ENCODE measurements around the gene STPG2.
"Not testable (repeated sequence)": the region's sequence is repeated elsewhere in the genome, so short reads cannot be mapped to it uniquely, and the experiment has no call there.

The STPG2 gene

DNA sequence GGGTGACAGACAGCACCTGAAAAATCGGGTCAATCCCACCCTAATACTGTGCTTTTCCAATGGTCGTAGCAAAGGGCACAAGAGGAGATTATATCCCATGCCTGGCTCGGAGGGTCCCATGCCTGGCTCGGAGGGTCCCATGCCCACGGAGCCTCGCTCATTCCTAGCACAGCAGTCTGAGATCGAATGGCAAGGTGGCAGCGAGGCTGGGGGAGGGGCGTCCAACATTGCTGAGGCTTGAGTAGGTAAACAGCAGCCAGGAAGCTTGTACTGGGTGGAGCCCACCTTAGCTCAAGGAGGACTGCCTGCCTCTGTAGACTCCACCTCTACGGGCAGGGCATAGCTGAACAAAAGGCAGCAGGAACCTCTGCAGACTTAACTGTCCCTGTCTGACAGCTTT is 365.1 kb downstream of the STPG2 start:
- no peak for DNase-seq

DNA sequence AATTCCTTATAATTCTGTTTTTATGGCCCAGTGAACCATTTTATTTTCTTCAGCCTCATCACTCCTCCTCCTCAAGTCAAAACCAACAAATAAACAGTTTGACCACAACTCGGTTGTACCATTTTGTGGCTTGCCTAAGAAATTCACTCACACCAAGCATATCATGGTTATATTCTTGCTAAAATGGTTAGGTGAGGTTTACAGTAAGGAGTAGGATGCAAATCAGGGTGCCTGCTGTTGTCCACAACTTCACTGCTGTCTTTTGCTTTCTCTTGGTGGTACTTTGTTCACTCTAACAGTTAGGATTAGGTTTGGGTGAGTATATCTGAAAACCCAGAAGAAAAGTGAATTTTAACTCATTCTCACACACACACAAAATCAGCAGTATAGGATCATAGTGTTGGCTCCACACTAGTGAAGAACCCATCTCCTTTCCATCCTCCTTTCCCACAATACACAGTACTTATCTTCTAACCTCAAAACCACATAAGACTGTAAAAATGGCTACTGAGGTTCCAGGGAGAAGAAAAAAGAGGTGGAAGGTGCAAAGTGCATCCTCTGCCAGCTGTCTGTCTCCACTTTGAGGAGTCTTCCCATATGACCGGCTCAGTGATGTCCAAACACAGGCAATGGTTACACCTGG is 368.8 kb downstream of the STPG2 start:
- DNase-seq: no peak

DNA sequence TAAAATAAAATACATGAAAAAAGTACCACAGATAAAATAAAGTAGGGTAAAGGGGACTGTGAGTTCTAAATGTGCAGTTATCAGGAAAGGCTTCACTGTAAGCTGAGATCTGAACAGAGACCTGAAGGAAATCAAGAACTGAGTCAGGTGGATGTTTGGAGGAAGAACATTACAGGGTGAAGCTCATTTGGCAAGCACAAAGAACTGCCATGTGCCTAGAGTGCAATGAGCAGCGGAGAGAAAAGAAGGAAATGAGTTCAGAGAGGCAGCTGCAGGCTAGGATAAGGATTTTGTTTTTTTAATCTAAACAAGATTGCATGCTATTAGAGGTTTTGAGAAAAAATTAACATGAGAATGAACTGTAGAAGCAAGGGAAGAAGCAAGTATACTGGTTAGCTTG is 373.1 kb downstream of the STPG2 start:
- no peak for DNase-seq

DNA sequence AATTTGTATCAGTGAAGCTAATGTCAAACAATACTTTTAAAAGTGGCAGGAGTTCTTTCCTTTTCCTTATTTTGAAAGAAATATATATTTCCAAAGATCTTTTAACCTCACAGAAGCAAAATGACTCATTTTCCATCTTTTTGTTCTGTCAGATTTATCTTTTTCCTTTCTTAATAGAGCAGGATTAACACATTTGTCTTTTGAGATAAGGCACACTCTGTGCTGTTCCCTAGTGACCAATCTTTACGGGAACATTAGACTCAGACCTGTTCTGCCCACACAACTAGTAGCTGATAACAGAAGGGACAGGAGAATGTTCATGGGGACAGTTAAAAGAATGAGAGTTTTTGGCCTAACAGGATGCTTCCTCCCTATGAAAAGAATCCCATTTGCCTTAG is 381.2 kb downstream of the STPG2 start:
- no peak for DNase-seq

DNA sequence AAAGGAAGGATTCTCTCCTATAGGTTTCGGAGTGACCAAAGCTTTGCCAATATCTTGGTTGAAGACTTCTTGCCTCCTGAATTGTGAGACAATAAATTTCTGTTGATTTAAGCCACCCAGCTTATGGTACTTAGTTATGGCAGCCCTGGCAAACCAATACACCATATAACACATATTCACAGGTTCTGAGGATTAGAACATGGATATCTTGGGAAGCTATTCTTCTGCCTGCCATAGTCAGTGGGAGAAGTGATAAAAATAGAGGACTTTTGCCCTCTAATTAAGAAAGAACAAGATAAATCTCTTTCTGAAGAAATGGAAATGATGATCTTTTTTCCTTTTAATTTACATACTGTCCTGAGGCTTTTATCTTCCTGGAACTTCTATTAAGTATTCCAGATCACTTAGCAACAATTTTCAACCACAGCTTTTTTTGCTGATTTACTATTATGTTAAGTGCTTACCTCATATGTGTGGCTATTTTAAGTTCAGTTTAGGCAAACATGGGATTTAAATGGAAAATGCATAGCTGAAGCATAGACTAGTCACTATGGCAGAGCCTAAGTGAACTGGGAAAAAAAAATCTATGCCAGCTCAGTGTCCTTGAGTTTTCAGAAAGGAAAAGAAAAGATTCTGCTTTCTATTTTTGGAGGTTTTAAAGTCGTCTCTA is 381.7 kb downstream of the STPG2 start:
- DNase-seq: no peak

DNA sequence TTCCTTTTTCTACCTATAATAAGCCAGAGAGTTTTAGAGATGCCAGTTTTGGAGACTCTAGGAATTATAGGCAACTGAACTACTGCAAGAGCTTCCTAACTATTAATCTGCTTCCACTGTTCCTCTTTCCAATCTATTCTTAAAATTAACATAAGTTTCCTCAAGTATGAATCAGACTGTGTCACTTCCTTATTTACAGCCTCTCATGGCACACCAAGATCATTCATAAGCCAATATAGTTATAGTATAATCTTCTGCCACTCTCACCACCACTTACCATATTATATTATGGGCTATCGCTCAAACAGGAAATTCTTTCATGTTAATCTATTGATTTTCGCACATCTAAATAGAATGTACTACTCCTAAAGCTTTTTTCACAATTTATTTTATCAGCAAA is 383.5 kb downstream of the STPG2 start:
- DNase-seq: no peak

DNA sequence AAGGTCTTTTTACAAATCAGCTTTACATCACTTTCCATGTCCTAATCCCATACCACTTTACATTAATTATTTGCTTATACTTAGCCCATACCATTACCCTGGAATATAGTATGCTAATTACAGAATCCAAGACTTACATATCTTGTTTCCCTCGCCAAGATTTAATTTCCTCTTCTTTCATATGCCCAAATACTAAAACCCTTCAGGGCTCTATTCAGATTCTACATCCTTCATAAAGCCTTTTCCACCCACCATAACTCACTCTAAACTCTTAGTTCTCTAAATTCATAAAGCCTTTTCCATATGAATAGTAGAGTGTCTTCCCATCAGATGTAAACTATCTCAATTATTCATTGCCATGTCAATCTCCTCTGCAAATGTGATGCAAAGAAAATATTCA is 390.7 kb downstream of the STPG2 start:
- no peak for DNase-seq

DNA sequence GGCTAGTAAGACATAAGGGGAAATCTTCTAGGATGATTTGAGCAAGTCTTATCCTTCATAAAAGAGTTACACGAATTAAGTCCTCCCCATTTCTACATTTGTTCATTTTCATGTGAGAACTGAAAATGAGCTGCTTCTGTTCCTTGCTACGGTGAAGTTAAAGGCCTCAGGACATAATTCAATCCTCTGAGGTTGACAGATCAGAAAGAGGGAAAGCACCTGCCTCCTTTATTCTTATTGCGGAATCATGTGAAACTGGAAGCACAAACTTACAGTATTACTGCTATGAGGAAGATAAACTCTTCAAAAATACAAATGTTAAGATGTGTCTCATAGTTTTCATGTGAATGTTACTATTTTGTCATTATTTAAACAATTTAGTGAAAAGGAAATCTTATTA is 395.3 kb downstream of the STPG2 start:
- DNase-seq: no peak

DNA sequence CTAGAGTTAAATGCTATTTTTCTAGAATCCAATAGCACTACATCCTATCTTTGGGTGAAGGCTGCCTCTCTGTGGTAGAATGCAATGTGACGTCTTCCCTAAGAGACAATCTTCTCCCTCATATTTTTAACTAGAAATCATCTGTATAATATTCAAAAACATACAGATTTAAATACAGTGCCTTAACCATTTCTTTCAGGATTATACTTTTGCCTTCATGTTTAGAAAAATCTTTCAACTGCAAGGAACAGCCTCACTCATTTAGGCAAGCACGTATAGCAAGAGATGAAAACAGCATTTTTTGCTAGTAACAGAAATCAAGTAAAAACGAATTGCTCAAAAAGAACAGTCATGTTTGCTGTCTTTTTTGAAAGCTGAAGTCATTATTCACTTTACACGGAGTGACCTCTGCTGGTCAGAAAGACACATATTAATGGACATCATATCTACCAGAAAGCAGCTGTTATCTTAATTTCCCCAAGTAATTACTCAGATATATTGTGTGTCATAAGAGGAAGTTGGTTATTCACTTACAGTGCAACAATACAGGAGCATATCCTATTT is 422.3 kb downstream of the STPG2 start:
- DNase-seq: no peak

DNA sequence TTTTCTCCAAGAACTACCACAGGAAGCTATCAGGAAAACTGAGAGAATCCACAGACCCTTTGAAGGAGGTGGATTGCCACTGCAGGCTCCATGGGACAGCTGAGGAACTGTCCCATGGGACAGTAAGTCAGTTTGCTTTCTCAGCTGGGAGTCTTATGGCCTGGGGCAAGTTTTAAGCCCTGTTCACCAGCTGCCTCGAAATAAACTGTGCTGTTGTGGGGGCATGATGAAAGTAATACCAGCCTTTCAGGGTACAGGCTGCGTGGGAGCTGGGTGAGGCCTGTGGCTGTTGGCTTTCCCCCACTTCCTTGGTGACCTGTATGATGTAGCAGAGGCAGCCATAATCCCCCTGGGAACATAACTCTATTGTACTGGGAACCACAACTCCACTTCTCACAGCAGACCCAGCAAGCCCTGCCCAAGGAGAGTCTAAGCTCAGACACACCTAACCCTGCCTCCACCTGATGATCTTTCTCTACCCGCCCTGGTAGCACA is 452.1 kb downstream of the STPG2 start:
- DNase-seq: no peak

DNA sequence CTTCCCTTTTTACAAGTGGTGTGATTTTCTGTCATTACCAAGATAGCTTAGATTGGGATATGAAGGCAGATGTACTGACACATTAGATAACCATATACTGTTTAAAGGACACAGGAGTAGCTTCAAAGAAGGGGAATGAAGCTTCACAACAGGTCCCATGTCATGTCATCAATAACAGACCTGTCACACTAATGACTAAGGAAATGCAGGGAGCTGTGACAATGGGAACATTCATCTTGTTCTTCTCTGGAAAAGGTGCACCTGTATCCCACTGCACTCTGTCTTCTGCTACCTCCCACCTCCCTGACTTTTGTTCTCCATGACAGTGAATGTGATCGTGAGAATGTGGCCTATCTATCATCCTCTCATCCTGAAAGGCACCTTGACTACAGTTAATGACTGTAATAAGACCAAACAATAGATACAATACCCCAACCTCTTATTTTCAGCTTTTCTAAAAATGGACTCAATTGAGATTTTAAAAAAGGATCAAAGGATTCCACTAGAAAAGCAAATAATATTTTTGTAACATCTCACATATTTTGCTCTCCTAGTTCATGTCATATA is 472.5 kb downstream of the STPG2 start:
- DNase-seq: peak in 1 of 2 experiments; percentile 0

DNA sequence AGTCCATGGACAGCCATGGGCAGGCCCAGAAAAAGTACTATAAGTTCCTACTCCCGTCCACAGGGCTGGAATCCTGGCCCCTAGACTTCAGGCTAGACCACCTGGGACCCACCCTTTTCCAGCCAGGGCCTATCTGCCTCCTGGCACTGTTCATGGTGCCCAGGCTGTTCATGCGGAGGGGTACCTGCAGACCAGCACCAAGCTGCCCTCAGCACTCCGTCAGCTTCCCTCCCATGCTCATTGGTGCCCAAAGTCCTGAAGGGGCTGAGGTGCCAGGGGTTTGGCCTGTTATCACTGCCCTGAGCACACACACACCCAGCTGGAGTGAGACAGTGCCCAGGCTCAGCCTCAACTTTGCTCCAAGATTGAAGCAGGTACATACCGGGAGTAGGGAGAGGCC is 477.7 kb downstream of the STPG2 start:
- no peak for DNase-seq

DNA sequence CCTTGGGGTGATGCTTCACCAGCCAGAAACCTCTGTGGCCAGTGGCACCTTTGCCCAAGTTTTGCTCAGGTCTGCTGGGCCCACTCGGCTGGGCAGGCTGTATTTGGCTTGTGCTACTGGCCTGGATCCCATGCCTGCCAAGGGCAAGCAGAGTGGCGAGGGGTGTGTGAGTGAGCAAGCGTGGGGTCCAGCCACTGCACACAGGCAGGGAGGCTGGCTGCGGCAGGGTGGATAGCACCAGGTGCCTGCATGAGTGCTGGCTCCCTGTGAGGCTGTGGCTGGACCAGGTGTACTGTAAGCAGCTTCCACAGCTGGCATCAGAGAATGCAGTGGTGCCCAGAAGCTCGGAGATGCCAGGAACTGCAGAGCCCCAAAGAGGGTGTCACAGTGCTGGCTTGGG is 478.5 kb downstream of the STPG2 start:
- DNase-seq: no peak

DNA sequence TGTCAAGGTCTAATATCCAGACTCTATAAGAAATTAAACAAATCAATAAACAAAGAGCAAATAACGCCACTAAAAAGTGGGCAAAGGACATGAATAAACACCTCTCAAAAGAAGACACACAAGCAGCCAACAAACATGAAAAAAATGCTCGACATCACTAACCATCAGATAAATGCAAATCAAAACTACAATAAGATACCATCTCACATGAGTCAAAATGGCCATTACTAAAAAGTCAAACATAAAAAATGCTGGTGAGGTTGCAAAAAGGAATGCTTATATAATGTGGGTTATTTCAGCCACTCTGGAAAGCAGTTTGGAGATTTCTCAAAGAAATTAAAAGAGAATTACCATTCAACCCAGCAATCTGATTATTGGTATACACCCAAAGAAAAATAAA is 481.1 kb downstream of the STPG2 start:
- DNase-seq: no peak

DNA sequence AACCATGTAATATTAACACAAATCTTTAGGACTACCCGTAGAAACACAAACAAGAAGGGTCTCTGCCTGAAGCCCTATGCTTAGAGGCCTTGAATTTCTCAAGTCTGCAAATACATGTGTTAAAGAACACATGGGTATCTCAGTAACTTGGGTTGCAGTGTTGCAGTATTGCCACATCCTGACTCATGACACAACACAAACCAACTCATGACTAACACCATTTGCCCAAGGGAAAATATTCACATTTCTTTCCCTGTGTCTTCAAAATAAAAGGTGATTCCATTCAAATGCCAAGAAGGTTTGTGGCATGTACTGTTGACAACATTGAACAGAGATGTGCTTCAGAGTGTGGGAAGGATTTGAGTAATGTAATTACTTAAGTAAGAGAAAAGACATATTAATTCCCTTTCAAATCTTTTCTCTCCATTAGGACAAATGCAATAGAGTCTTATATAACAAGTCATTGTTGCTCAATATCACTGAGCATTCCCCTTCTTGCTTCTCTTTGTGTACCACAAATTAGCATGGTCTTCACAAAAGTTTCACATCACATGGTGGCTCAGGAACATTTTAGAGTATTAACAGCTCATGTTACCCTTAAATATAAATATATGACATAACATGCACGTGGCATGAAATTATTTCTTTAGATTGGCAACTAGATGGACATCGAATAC is 487.1 kb downstream of the STPG2 start:
- no peak for DNase-seq

DNA sequence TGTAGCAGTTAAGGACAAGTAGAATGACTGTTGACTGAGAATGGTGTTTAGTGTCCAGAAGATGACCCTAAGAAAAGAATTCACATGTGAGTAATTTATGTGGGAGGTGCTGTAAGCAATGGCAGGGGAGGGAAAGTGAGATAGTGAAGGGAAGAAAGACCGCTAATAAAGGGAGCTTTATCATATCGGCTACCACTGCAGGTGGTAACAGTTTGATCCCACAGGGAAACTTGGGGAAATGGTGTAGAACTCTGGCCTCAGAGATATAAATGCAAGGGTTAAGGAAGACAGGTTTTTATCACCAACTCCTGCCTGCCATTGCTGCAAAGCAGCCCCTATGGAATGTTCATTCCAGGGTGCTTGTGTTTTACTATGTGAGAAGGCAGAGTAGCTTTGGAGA is 489.6 kb downstream of the STPG2 start:
- DNase-seq: no peak

DNA sequence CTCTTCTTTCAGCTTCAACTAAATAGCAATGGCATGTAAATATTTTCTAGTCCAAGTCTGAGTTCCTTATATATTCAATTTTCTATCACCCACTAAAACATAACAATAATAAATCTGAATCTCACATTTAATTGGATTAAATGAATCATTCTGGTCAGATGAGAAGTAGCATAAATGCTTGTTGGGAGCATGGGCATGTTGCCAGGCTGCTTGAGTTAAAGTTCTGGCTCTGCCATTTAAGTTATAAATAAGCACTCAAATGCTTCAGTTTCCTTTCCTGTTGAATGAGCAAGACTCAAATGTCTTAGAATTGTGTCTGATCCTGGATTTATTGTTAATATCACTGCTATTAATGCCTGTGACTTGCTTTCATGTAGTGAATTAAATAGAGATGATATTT is 496.3 kb downstream of the STPG2 start:
- DNase-seq: no peak

DNA sequence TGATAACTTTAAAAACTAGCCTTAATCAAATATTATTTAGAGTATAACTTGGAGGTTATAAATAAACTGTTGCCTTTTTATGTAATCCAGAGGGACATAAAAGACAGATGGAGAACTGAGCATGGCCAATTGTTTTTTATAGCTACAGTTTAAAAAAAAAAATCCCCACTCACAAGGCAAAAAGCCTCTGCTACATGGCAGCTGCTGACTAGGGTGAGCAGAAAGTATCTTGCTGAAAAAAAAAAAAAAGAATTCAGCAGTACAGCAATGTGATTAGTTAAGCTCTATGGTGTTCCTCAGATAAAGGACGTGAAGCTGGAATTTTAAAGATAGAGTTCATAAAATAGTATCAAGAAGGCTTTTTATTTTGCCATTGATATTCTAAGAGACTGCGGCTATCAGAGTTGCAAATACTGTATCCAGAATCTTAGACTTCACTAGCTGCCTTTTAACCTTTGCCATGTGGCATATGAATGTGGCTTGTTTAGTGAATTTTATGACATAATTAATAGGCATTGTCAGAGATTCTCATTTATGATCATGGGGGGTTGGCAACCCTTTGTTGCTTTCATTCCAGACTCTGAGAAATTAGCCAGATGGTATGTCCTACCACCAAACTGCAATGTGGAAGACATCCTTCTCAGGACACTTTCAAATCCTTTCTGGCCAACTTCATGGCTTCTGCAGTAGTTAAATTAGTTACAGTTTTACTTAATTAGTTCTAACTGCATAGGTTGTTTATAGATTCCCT is 498.0 kb downstream of the STPG2 start:
- DNase-seq: no peak

DNA sequence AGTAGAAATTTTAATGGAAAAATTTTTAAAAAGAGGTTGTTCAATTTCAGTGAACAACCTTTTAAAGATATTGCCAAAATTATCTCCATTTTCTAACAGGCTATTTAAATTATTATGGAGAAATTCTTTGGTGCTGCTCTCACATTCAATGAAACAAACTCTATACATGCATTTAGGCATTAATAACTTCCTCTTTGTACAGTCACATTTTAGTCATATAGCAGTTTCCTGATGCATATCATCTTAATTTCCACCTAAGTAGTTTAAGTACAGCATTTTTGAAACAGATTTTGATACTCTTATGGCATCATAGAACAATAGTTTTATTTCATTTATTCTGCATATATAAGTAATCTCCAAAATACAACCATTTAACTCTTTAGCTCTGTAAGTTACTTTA is 500.1 kb downstream of the STPG2 start:
- no peak for DNase-seq

DNA sequence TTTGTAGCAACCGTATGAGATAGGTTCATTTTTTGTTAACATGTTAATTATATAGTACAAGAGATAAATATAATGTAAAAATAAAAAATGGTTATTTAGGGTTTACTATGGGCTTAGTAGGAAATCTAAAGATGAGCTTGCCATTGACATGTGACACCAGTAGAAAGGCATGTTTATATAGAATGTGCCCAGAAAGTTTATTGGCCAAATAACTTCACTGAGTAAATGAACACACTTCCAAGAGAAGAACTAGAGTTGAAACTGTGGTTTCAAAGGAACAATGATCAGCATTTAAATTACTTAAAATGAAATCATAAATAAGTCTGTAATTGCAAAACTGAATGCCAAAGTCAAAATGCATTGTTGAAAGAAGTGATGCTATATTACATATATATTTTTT is 503.3 kb downstream of the STPG2 start:
- DNase-seq: no peak

DNA sequence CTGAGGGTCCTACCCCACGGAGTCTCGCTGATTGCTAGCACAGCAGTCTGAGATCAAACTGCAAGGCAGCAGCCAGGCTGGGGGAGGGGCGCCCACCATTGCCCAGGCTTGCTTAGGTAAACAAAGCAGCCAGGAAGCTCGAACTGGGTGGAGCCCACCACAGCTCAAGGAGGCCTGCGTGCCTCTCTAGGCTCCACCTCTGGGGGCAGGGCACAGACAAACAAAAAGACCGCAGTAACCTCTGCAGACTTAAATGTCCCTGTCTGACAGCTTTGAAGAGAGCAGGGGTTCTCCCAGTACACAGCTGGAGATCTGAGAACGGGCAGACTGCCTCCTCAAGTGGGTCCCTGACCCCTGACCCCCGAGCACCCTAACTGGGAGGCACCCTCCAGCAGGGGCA is 509.4 kb downstream of the STPG2 start:
- DNase-seq: not testable (repeated sequence)

DNA sequence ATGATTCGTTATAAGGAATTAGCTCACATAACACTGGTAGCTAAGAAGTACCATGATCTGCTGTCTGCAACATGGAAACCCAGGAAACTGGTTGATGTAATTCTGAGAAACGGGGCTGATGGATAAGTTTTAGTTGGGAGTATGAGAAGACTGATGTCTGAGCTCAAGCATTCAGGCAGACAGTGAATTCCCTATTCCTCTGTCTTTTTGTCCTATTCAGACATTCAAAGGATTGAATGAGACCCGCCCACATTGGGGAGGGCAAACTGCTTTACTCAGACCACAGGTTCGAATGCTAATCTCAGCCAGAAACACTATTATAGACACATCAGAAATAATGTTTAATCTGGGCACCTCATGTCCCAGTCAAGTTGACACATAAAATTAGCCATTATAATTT is 515.5 kb downstream of the STPG2 start:
- DNase-seq: no peak

DNA sequence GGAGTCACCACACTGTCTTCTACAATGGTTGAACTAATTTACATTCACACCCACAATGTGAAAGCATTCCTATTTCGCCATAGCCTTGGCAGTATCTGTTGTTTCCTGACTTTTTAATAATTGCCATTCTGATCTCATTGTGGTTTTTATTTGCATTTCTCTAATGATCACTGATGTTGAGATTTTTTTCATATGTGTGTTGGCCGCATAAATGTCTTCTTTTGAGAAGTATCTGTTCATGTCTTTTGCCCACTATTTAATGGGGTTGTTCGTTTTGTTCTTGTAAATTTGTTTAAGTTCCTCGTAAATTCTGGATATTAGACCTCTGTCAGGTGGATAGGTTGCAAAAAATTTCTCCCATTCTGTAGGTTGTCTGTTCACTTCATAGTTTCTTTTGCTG is 519.1 kb downstream of the STPG2 start:
- no peak for DNase-seq

All from NCI-H187 (cell line).